Ecto neural progenitor cell (in vitro differentiated cells): ENCODE measurements around the gene ZNF783.

ENCODE experiments used
- DNase-seq: peaks from one replicate; pipeline ENCODE4 v3.0.0-alpha.2; 2018; ENCODE audit warnings: low spot score

ZNF783 gene

DNA sequence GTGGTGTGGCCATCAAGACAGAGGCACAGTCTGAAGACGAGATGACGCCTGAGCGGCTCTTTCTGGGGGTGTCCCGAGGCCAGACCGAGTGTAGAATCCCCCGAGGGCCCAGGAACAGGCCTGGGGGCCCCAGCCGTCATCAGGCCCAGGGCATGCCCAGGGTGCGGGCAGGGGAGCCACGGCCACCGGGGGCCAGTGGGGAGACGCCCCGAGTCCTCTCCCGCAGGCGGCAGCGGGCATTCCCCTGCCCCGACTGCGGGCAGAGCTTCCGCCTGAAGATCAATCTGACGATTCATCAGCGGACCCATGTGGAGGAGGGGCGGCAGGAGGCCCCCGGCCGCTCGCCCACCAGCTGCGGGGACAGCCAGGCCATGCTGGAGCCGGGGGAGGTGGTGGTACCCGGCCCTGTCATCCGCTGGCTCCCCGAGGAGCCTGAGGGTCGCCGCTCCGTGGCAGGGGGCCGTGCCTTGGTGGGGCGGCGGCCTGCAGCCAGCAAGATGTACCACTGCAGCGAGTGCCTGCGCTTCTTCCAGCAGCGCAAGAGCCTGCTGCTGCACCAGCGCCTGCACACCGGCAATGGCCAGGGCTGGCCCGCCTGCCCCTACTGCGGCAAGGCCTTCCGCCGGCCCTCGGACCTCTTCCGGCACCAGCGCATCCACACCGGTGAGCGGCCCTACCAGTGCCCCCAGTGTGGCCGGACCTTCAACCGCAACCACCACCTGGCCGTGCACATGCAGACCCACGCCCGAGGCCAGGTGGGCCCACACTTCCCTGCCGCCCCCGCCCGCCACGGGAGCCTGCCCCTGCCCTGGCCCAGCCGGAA is 19.7 kb downstream of the ZNF783 start:
- no peak for DNase-seq

DNA sequence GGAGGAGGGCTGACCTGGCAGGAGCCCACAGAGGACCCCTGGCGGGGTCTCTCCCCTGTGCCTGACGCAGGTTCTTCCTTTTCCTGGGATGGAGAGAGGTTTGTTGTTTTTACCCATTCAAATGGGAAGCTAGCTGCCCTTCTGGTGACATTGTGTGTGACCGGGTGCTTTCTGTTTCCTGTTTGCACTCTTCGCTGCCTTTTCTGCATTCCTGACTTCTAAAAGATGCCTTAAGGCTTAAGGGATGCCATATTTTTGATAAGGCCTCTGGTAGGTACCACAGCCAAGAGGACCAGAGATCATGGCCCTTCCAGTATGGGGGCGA is 20.3 kb downstream of the ZNF783 start:
- no peak for DNase-seq

DNA sequence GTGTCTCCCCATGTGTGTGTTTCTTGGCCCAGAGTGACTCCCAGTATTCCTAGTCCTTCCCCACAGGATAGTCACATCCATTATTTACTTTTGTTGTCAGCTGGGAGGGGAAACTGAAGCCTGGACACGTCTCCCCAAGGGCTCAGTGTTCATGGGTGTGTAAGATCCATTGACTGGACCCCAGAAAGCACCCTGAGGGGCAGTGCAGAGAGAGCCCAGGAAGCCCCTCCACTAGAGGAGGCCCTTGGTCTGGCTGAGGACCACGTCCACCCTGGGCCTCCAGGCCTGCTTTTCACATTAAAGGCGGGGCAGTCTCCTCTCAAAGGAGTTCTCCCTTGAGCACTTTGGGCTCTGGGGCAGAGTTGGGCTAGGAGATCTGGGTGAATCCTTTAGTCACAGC is 21.3 kb downstream of the ZNF783 start:
- no peak for DNase-seq

DNA sequence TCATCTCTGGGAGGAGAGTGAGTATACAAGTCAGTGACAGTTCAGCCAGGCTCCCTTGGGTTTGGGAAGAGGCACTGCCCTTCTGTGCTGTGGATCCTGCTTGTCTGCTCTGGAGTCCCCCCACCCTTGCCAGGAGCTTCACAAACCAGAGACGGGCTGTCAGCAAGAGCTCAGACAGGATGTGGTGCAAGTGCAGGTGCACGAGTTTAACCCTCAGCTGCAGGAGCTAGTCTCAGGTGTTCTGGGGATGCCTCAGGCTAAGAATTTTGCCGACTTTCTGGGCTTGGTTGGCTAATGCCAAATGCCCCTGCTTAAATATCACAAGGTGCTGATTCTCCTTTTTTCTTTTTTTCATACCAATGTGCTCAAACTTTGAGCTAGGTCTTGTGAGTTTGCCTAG is 22.3 kb downstream of the ZNF783 start:
- DNase-seq, result no peak

DNA sequence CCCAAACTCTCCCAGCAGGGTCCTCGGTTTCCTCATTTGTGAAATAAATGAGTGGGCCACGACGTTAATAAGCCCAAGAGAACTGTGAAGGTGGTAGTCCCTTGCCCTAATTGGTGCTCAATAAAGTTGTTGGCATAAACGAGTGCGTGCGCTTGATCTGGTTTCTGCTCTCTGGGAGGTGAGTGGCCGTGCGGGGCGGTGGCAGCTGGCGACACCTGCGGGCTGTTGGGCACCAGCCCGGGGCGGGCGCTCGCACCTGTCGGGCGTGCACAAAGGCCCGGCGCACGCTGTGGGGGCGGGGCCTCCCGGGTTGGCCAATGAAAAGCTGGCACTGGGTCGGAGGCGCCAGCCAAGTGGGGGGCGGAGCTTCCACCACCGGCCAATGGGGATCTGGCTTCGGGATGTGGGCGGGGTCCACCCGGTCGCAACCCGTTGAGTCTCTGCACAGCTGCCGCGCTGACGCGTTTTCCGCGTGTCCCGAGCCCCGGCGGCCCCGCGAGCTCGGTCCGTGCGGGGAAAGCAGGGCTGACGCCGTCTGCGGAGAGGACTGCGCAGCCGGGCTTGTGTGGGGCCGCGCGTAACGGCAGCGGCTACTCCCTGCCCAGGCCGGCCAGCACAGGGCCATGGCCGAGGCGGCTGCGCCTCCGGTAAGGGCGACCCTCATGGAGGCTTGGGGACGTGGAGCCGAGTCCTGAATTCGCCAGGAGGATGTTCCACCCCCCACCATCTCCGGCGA is 23.0 kb downstream of the ZNF783 start:
- peak; percentile 97 for DNase-seq

DNA sequence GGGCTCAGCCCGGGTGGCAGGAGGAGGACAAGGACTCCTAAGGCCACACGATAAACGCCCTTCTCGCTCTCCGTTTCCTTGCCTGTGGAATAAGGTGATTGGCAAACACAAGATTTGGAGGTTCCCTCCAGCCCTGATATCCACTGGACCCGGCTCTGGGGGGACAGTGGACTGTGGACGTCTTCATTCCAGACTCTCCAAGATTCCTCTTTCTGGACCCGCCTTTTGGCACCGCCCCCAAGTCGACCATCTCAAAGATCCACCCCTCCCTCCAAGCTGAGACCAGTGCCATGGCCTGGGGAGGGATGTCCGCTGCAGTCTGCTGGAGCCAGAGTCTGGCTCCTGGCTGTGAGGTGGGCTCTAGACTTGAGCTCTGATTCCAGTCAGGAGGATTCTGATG is 23.6 kb downstream of the ZNF783 start:
- no peak for DNase-seq

DNA sequence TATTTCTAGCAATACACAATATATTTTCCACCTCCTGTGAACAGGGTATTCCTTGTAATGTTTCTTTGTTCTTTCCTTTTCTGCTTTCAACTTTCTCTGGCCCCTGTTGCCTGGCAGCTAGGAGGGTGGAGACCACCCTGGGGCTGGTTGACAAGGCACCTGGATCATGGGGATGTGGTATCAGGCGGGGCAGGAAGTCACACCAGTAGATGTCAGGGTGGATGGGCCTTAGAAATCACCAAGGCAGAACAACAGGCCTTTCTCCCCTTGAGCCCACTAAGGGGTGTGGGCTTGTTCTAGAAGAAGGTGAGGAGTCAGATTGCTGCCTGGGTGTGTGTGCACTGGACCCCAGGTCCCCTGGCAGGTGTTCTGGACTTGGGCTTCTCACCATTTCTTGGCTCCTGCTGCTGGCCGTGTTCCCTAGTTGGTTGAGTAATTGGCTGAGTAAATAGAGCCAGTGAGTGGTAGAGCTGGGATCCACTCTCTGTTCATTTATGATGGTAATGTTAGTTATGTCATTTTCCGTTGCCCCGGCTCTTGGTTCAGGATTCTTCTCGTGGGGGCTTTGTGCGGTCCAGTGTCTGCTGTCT is 24.9 kb downstream of the ZNF783 start:
- no peak for DNase-seq

DNA sequence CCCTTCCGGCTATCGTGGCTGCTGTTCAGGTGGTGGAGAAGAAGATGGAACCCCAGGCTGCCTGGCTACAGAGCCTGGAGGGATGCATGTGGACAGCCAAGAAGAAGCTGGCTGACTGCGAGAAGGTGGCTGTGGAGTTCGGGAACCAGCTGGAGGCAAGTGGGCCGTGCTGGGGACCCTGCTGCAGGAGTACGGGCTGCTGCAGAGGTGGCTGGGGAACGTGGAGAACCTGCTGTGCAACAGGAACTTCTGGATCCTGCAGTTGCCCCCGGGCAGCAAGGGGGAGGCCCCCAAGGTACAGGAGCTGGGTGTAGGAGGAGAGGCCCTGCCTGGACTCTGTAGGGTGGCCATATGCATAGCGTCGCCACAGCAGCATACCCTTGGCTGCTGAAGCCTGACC is 25.6 kb downstream of the ZNF783 start:
- no peak for DNase-seq

DNA sequence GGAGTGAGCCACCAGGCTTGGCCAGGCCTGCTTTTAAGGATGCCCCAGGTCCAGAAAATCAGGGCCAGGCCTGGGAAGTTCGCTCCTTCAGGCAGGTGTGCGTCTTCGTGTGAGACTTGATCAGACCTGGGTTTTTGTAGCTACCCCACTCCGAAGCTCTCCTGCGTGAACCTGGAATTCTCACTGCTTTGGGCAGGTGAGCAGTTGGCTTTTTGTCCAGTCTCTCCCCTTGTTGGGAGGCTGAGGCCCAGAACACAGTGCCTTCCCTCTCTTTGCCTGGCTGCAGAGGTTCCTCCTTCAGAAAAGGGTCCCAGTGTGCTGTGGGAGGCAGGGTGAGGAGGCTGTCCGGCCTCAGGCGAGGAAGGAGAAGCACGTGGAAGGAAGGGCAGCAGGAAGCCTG is 27.3 kb downstream of the ZNF783 start:
- DNase-seq, result no peak

DNA sequence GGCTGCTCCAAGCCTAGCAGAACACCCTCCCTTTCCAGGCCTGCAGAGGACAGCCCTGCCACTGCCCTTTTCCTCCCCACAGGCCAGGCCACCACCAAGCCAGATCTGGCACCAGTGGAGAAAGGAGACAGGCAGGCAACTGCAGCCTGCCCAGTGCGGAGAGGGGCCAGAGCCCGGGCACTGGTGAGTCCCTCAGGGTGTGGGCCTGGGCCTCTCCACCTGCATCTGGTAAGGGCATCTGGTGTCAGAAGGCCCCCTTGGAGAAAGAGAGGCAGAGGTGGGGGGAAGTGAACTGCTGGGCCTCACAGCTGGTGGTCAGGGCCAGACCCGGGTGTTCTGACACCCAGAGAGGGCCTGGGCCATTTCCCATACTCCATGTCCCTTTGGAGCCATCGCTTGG is 27.9 kb downstream of the ZNF783 start:
- DNase-seq, result no peak

DNA sequence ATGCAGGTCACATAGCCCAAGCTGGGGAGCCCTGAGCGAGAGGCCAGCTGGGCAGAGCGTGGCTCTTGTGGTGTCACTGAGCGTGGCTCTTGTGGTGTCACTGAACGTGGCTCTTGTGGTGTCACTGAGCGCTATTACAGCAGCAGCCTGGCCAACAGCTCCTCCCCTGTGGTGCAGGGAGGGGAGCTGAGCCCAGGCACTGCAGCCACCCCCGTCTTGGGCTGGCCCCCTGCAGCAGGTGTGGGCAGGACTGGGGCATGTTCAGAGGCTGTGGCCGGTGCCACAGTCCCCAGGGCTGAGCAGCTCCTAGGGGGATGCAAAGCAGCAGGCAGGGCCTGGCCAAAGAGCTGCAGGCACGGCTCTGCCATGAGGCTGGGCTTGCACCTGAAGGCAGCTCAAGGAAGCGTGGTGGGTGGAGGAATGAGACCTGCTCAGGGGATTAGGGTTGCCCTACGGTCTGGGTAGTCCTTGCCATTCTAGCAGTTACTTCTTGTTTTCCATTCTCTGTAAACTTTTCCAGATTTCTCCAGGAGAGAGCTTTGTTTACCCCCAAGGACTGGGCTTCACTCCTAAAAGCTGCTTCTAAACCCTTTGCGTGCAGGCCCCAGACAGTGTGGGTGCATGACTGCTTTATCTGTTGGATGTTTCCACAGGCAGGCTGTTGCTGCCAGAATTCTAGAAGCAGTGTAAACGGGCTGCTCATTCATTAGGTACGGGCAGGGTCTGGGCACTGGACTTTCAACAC is 29.2 kb downstream of the ZNF783 start:
- no peak for DNase-seq

DNA sequence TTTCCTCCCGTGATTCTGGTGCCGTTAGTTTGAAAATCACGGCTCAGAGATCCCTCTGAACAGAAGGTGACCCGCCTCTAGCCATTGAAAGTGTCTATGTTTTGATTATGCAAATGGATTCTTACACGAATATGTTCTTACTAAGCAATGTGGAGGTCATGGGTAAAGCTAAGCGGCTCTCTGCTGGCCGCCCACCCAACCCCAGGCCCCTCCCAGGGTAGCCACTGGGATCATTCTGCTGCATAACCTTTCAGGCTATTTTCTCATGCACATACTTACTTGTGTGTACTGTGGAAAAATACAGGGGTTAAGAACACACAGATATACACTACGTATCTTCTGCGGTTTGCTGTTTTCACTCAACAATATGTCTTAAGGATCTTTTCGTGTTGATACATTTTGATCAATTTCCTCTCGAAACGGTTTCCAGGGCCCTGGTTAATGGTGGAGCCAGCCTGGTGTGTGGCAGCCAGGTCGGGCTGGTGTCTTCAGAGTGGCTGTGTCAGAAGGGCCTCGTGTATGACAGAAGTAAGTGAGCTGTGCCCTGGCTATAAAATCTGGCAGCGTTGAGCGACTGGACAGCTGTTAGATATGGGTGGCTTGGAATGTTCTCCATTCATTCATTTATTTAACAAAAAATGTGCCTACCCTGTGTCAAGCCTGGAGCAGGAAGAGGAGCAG is 29.9 kb downstream of the ZNF783 start:
- DNase-seq, result no peak

DNA sequence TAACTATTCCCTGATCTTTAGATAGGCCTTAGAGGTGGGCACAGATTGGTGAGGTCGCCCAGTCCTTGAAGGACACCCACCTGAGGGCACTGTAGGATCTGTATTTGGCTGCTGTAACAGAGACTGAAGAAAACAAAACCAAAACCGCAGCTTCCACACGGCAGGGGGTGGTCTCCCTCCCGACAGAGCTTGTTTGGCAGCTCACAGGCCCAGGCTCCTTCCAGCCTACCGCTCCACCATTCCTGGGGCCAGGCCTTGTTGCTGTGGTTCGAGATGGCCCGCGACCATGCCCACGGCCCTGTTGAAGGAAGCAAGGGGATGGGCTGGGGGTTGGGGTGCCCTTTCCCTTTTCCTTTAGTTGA is 30.4 kb downstream of the ZNF783 start:
- no peak for DNase-seq

DNA sequence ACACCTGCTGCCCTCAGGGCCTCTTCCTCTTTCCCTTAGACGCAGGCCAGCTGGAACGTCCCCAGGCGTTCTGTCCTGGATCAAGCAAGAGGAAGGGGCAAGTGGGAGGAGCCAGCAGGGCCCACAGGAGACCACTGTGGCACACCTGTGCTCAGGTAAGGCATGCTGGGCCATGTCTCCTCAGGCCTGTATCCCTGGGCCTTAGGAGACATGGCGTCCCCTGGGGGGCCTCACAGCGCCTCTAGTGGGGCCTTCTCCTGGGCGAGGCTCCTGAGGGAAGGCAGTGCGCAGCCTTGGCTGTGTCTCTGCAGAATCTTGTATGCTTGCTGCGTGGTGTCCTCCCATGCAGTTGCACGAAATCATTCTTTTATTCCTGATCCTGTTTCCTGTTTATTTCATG is 31.3 kb downstream of the ZNF783 start:
- DNase-seq, result no peak

DNA sequence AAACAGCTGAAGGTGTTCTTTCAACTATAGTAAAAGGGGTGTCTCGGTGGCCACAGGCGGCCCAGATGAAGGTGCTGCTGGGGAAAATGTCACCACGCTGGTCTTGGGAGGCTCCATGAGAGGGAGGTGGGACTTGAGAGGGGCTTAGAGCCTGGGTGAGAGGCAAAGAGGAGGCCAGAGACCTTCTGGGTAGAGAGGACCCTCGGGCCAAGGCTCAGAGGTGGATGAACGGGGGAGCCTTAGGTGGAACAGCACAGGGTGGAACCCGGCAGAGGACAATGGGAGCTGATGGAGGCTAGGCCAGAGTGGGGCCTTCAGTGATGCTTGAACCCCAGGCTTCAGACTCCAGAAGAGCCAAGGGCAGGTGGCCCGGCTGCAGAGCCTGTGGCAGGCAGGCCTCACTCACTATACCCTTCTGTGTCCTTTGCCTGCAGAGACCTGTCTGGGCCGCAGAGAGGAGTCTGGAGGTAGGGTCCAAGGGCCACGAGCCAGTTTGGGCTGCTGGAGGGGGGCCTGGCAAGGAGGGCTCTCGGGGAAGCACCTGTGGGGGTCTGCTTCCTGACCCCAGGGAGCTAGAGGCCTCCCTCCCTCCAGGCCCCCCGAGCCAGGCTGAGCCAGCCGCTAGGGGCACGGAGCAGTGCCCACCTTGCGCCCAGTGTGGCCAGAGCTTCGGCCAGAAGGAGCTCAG is 32.1 kb downstream of the ZNF783 start:
- DNase-seq, result no peak

DNA sequence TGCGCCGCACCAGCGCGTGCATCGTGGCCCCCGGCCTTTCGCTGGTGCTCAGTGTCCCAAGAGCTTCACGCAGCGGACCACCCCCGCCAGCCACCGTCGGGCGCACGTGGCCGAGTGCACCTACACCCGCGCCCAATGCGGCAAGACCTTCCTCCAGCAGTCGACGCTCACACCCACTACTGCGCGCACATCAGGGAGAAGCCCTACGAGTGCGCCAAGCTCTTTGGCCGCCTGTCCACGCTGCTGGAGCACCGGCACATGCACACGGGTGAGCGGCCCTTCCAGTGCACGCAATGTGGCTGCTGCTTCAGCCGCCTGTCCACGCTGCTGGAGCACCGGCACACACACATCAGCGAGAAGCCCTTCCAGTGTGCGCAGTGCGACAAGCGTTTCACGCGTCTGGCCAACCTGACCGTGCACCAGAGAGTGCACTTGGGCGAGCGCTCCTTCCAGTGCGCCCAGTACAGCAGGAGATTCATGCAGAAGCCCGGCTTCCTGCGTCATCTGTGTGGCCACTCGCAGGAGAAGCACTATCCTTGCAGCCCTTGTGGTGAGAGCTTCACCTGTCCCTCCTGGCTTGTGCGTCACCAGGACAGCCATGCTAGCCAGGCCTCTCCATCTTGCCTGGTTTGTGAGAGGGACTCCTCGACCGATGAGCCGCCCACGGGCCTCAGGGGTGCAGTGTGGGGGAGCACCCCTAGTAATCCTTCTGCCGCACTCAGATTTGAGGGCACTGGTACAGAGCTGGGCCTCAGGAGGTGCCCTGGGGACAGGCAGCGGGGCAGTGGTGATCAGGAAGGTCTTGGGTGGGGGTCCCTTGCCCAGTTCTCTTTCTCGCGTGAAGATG is 32.9 kb downstream of the ZNF783 start:
- DNase-seq, result no peak

DNA sequence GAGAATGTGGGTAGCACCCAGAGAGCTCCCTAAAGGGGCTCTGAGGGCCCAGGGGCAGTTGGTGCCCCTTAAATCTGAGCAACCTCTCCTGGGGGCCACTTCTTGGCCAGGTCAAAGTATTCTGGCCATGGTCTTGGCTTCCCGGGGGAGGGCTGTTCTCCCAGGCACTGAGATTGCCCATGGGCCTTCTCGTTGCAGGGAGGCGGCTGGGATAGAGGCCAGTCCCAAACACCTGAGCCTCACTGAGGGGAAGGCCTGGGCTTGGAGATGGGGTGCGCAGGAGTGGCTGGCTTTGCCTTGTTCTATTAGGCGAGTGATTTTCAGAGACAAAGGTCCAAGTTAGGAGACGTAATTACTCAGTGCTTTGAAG is 33.5 kb downstream of the ZNF783 start:
- no peak for DNase-seq

DNA sequence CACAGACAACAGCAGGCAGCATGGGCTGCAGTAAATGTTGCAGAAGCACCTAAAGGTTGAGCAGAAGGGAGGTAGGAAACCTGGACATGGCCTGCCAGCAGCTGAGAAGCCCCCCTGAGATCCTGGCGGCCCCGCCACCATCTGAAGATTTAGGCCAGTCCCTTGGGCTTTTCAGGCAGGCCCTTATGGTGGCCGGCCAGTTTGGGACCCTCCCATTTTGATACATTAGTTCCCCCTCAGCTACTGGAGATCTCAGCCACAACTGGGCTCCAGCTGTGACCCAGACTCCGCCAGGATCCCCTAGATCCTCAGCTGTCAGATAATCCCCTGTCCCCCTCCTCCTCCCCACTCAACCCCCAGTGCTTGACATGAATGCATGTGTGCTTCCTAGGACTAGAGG is 34.4 kb downstream of the ZNF783 start:
- DNase-seq, result no peak

DNA sequence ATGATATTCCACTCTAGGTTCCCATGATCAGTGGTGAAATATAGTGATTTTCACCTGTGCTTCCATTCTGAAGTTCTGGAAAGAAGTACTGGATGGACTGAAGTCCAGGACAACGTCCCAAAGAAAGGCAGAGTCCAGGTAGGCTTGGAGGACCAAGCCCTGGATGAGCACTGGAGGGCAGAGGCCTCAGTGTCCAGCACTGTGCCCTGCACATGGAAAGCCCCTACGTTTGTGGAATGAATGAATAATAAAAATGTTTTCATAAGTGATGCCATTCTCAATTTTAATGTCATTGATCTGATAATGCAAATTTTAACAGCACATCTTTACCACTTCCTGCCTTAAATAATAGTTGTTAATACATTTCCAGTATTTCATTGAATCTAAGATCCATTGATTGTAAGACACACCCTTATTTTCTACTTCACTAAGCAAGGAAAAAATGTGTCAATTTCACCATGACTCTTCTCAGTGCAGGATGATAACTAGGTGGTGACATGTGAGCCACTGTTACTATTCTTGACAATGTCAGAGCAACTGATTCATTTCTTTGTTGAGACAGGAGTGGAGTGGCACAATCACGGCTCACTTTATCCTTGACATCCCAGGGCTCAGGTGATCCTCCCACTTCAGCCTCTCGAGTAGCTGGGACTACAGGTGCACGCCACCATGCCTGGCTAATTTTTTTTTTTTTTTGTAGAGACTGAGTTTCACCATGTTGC is 35.2 kb downstream of the ZNF783 start:
- no peak for DNase-seq
